OCI-LY1 (cell line): ENCODE results near the gene PDPN.

ENCODE experiments used
- CTCF ChIP-seq: fragments of 200-600 bp; sonication (generic), shearing (Covaris generic); IDR thresholded peaks from 2 replicates; pipeline ENCODE4 v1.5.1; 2017; ENCODE audit warnings: mild to moderate bottlenecking, antibody characterized with exemption, low read length, moderate library complexity, mixed read lengths
- EZH2 ChIP-seq: fragments of 200-600 bp; sonication (generic), shearing (Covaris generic); IDR thresholded peaks from 2 replicates; pipeline ENCODE4 v1.8.0; 2017; ENCODE audit warnings: borderline replicate concordance, mixed run types, mild to moderate bottlenecking, antibody characterized with exemption, low read length, moderate library complexity, mixed read lengths

GRCh38 chr1:13550663-13551062 lies 33.0 kb upstream of the PDPN start:
- TF ChIP-seq CTCF, result no peak
- no peak for TF ChIP-seq EZH2
